AG10803 (cell line): ENCODE results near the gene DTX3.
"Not testable (repeated sequence)": the region's sequence is repeated elsewhere in the genome, so short reads cannot be mapped to it uniquely, and the experiment has no call there.

Experiments
- DNase-seq: peaks from one replicate; pipeline ENCODE4 v3.0.0; 2010; ENCODE audit warnings: low read depth
- H3K4me3 ChIP-seq: 2 replicates; pipeline ENCODE4 v1.5.1; 2011; ENCODE audit warnings: mild to moderate bottlenecking, low read length, control low read depth
- CTCF ChIP-seq: conservative IDR thresholded peaks from 2 replicates; pipeline ENCODE4 v1.5.1; 2011; ENCODE audit warnings: mild to moderate bottlenecking, low read length, control low read depth, inconsistent platforms

Gene DTX3

GRCh38 chr12:57641699-57642442 is 37.2 kb downstream of the DTX3 start:
- no peak for TF ChIP-seq CTCF
- no peak for DNase-seq
- H3K4me3 ChIP-seq = no peak overlapping the region

- not testable (repeated sequence) for DNase-seq, H3K4me3 ChIP-seq
These were observed 41.5 kb downstream of the DTX3 start for GRCh38 chr12:57645990-57646658.

GRCh38 chr12:57646659-57647049 is 42.0 kb downstream of the DTX3 start:
- H3K4me3 ChIP-seq, DNase-seq: not testable (repeated sequence)

GRCh38 chr12:57654042-57654441 is 49.4 kb downstream of the DTX3 start:
- DNase-seq = no peak
- no peak for TF ChIP-seq CTCF
- no peak overlapping the region for H3K4me3 ChIP-seq

- no peak overlapping the region for H3K4me3 ChIP-seq
- TF ChIP-seq CTCF = no peak
- no peak for DNase-seq
These were observed 51.1 kb downstream of the DTX3 start for GRCh38 chr12:57655541-57656240.

GRCh38 chr12:57656408-57656807 is 51.8 kb downstream of the DTX3 start:
- not testable (repeated sequence) for DNase-seq, H3K4me3 ChIP-seq

GRCh38 chr12:57657744-57658143 is 53.1 kb downstream of the DTX3 start:
- no peak for TF ChIP-seq CTCF
- peak; percentile 36 for DNase-seq
- no peak overlapping the region for H3K4me3 ChIP-seq

- no peak for DNase-seq
- no peak for TF ChIP-seq CTCF
- H3K4me3 ChIP-seq = no peak overlapping the region
These were observed 54.3 kb downstream of the DTX3 start for GRCh38 chr12:57658890-57659289.
